HG03045 (cell line): ENCODE results near the gene CLEC2D.
"Not testable (repeated sequence)": the region's sequence is repeated elsewhere in the genome, so short reads cannot be mapped to it uniquely, and the experiment has no call there.

Experiments
- ATAC-seq: cut with Tn5 transposase; IDR thresholded peaks from one replicate; pipeline ENCODE4 v1.9.1; 2021; ENCODE audit warnings: mild to moderate bottlenecking, moderate library complexity; ENCODE audit not compliant: unreplicated experiment

CLEC2D gene, protein sequence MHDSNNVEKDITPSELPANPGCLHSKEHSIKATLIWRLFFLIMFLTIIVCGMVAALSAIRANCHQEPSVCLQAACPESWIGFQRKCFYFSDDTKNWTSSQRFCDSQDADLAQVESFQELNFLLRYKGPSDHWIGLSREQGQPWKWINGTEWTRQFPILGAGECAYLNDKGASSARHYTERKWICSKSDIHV

DNA sequence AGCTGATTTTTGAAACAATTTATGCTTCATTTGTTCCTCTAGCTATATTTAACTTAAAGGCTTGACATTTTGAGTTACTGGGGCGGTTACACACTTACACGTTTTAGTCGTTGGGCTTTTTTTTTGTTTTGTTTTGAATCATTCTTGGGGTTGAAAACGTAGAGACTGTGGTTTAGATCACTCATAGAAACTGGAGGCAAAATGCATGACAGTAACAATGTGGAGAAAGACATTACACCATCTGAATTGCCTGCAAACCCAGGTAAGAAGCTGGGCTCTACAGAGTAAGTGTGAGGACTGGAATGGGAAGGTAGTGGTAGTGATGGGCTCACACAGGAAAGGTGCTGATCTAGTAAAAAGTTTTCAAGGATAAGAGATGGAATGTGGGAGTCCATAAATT, at the start of gene CLEC2D:
TSS of gene CLEC2D (plus strand) at position 180 of the 400 bp plus-strand sequence. CDS start at position 202, 22 bp downstream.
- peak; percentile 45 for ATAC-seq

DNA sequence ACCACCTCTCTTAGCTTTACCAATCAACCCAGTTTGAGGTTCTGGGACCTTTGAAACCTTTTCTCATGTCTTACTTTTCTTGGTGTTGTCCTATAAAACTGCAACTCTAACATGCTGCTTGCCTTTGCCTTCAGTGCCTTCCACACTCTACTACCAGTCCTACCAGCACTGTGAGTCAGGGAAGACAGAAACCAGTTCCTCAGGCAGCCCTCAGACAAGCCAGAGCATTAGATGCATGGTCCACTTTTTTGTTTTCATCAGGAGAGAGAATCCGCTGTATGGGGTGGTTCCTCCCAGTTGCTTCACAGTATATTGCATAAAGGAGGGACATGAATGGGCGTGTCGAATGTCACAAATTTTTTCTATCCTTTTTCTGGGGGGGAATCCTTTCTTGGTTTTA, 44.5 kb upstream of the CLEC2D start:
- ATAC-seq, result no peak

DNA sequence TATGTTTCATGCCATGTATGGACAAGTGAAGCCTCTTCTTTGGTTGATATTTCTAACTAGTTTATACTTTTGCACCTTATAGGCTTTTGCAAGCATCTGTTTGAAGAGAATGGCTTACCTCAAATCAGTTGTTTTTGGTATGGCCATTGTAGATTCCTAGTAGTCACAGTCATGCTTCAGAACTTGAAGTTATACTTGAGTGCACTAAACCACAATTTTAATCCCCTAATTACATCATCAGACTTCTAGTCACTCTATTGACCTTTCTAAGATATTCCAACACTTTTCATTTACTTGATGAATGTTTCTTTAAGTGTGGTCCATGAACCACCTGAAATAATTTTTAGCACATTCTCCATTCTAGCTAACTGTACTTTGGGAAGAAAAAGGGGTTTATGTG, 43.2 kb upstream of the CLEC2D start:
- ATAC-seq, result no peak

DNA sequence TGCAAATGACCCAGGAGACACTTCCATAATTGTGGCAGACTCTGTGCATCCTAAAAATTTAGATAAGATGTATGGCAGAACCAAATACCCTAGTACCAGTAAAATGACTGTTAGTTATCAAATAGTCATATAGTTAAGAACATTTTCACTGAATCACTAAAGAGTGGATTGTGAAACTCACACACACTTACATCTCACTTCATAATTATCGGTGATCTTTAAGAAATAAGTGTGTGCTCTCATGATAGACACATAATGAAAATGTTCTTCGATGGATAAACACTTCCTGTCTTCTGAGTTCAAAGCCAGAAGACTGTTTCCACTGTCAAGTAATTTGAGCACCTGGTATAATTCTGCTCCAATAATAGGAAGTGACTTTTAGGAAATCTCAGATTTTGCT, 42.7 kb upstream of the CLEC2D start:
- ATAC-seq, result no peak

DNA sequence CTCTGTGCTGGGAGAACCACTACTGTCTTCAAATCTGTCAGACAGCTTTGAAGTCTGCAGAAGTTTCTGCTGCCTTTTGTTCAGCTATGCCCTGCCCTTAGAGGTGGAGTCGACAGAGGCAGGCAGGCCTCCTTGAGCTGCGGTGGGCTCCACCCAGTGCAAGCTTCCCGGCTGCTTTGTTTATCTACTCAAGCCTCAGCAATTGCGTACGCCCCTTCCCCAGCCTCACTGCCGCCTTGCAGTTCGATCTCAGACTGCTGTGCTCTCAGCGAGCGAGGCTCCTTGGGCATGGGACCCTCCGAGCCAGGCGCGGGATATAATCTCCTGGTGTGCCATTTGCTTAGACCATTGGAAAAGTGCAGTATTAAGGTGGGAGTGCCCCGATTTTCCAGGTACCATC, 36.7 kb upstream of the CLEC2D start:
- no peak for ATAC-seq

DNA sequence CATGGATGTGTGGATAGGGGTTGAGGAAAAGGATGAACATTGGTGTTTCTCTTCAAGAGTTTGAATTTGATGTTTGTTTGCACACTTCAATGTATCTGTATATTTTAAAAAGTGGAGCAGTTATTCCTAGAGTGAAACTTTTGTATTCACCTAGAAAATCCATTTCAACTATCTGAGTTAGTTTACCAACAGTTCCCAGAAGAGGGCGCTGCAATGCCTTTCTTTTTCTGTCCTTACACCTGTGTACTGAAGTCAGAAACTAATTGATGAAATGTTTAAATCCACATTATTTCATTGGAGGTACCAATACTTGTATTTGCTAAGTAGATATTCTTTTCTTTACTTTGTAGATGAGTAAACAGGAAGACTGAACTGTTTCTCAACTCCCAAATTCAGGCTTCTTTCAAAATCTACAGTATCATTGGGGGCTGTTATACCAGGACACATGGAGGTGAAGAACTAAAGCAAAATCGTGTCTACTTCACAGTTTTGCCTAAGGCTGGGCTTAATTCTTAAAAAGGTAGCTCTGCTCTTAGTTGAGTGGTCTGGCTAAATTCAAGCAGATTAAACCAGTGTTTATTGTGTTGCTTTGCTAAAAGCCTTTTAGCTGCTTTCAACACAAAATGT, 35.2 kb upstream of the CLEC2D start:
- ATAC-seq, result no peak

DNA sequence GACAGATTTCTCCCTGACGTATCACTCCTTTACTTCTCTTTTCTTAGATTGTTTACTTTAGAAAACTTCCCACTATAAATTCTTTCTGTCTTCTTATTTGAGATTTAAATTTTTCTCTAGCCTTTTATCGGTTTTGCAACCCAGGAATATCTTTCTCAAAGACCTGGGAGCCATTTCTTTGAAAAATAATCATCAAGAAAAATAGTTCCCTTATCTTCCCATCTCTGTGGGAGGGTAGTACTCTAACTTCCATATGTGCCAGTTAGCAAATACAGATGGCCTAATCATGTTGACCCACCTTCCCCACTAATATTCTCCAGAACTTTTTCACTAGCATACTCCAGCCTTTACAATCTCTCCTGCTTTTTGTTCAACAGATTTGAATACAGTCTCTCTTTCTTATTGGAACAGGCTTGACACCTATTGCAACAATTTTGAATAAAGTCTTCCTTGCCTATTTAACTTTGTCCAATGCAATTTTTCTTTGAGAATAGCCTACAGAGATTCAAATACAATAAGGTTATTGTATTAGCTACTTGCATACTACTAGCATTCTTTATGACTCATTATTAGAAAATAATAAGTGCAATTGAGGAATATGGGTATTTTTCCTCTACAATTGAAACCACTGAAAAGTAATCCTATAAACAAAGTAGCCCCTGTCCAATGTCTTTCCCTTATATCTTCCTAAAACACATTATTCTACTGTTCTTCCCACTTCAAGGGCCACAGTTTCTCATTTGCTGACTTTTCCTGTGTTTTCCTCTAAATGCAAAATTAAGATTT, 34.4 kb upstream of the CLEC2D start:
- ATAC-seq, result no peak

DNA sequence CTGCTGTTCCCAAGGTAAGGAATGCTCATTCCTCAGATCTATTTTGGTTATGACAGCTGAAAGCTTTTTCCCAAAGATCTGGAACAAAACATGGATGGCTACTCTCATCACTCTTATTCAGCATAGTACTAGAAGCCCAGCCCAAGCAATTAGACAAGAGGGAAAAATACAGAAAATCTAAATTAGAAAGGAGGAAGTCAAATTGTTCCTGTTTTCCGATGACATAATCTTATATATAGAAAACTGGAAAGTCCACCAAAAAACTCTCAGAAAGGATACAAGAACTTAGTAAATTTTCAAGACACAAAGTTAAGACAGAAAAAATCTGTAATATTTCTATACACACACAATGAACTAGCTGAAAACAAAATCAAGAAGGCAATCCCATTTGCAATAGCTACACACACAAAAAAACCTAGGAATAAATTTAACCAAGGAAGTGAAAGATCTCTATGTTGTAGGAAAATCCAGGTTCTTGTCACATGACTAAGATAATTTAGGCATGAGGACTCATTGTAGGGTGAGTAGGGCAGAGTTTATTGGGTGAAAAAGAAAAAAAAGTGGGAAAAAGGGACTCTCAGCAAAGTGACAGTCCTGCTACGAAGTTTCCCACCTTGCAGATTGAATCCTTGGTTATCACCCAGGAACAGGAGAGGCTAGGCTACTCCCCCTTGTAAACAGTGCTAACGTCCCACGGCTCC, 33.2 kb upstream of the CLEC2D start:
- no peak for ATAC-seq

DNA sequence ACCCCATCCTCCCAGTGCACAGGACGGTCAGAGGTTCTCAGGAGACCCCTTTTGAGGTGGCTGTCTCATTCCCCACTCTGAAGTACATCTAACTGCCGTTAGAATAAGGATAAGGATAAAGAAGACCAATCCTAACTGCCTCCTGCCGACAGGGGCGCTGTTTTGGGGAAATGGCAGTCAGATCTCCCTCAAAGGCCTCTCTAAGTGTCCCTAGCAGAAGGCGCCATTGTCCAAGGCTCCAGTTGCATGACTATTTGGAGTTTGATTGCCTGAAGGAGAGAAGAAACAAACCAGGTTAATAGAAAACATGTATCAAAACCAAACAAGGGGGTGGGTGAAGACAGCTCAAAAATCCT, 32.7 kb upstream of the CLEC2D start:
- no peak for ATAC-seq

DNA sequence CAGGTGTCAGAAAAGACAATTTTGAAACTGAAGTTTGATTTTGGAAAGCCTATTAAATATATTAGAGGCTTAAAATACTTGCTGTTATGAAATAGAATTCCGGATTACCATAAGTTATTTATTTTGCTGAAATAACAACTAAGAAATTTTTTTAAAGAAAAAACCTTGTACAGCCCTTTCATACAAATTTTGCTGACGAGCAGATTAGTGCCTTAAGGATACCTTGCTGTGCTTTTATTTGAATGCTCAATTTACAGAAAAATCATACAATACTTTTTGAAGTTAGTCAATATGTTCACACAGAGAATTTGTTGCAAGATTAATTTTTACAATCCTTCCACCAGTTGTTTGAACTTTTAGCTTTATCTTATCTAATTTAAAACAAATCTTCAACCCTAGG, 29.5 kb upstream of the CLEC2D start:
- no peak for ATAC-seq

DNA sequence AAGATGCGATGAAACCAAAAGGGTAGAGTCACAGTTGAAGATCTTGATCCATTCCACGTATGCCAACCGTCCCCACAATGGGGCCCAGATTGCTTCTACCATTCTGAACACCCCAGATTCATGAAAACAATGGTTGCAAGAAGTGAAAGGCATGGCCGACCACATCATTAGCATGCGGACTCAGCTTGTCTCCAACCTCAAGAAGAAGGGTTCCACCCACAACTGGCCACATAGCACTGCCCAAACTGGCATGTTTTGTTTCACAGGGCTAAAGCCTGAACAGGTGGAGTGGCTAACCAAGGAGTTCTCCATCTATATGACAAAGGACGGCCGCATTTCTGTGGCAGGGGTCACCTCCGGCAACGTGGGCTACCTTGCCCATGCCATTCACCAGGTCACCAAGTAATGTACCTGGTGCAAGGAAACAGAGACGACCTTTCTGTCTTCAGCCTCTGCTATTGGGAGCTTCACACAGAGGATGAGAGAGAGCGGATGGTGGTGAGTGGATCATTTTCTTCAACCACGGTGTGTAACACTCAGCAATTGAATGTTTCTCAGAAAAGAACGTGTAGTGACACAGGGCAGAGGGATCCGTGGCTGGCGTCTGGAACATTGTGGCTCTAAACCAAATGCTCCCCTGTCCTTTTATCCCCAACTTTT, 26.8 kb upstream of the CLEC2D start:
- no peak for ATAC-seq

DNA sequence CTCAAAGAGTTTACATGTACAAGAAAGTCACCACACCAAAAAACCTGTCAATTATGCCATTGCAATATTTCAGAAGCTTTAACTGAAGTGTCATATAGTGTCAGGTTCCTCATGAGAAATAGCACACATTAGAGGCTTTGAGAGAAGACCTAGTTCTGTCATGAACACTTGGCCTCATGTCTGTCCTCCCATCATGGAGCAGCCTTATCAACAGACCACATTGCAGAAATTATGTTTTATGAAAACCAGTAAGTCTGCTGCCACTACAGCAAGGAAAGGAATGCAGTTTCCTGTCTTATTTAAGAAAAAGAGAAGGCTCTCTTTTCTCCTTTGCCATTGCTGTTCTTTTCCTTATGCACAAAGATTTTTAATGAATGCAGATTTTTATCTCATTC, 26.2 kb upstream of the CLEC2D start:
- ATAC-seq, result no peak

DNA sequence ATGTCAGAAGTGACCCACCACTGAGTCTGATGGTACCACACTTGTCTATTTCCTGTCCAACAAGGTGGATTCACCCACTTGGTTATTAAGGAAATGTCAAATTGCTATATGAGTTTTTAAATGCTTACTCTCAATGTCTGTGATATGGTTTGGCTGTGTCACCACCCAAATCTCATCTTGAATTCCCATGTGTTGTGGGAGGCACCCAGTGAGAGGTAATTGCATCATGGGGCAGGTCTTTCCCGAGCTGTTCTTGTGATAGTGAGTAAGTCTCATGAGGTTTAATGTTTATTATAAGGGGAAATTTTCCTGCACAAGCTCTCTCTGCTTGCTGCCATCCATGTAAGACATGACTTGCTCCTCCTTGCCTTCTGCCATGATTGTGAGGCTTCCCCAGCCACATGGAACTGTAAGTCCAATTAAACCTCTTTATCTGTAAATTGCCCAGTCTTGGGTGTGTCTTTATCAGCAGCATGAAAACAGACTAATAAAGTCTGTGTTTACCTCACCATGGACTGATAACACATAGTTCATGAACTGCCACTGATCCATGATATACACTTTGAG, 24.4 kb upstream of the CLEC2D start:
- ATAC-seq, result not testable (repeated sequence)

DNA sequence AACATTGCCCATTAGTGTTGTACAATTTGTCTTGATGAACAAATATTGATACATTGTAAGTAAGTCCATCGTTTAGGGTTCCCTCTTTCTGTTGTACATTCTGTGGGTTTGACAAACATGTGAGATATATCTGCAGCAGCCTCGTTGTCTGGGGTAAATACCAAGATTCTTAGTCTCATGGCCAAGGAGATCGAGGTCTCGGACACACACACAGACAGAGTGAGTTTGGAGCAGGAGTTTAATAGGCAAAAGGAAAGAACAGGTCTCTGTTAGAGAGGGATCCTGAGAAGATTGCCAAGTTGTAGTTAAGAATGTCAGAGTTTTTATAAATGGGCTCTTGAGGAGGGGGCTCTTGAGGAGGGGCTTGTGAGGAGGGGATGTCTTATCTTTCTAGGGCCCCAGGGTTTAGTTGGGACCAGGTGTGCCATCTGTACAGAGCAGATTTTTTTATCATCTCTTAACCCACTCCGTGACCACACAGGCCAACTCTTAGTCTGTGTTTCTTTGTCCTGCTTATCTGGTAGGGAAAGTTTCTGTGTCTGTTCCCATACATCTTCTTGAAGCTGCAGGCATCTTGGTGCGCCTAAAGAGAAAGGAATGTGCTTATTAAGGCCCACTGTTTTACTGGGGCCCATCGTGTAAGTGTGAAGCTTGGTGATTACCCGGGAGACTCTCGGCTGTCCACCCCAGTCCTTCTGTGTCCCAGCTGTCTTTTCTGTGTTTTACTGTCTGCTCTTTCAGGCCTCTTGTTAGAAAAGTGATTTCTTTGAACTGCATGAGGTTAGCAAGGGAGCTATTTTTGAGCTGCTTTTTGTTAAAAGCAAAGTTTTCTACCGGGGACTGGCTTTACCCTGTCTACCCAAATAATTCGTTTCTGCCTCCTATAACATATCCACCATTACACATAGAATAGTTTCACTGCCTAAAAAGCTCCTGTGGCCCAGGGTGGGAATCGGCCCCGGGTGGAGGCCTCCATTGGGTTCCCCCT, 22.4 kb upstream of the CLEC2D start:
- ATAC-seq, result no peak

DNA sequence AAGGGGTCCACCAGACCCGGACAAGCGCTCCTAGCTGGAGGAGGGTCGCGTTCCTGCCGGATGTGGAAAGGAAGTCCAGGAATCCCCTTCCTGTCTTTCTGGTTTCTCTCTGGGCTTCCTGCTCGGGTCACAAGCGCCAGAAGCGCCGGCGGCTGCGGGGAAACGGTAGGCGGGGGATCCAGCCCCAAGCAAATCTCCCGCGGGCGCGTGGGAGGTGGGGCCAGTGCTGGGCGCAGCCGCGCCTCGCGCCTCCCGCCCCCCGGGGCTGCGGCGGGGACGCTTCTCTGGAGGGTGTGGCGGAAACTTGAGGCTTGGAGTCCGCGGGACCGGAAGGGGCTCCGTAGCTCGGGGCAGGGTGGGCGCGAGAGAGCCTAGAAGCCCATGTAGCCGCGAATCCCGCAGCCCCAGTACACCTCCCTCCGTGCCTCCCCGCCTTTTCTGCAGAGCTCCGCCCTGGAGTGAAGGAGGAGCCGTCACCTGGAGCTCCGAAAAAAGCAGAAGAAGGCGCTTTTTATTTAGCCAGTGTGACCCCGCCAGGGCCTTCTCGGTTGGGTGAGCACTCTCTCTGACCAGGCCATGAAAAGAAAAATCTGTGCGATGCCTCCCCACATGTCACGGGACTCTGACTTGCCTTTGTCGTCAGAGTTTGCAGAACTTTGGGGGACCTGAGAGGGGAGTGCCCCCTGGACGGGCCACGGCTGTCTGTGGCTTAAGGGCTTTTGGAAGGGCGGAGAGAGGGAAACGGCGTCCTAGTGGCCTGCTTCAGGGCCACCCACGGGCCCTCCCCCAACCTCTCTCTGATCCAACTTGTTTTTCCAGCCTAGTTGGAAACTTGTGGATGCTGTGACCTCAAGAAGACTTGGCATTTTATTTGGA, 21.4 kb upstream of the CLEC2D start:
- peak; percentile 75 for ATAC-seq

DNA sequence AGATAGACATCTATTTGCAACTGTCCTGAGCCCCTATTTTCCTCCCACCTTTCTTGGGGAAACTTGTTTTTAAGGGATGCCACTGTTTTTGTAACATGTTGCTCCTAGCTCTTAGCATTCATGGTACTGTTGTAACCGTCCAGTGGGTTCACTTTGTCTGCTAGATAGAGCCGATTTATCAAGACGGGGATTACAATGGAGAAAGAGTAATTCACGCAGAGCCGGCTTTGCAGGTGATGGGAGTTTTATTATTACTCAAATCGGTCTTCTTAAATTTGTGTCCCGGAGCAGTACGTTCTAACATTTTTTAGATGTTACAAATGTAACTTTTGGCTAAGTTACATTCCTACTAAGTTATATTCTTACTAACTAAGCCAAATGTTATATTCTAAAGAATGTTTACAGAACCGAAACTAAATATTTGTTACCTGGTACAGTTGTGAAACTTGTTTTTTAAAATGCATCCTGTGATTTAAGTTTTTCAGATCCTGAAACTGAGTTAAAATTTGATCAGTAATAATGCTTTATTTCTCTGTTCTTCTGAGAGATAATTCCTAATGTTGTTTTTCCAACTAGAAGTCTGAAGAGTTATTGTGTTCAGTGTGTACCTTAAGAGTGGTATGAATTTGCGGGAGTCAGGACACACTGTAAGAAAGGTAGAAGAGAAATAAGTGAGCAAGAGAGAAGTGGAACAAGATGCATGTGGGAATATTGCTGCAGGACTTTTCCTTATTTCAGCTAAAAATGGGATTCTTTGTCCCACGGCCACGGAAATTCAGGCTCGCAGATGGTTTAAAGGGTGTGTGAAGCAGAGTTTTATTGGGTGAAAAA, 20.6 kb upstream of the CLEC2D start:
- no peak for ATAC-seq

DNA sequence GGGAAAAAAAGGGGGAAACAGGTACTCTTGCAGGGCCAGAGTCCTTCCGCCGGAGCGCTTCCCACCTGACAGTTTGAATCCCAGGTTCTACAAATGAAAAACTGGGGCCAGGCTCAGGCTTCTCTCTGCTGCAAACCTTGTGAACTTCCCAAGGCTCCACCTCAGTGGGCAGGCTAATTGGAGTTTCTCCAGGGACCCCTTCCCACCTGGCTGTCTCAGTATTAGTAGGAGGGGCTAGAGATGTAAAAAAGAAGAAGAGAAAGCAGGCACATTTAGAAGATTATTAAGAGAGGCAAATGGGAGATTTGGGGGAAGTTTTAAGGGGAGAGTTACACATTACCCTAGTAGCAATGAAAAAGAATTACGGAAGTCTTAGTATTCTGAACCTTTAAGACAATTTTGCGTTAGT, 20.0 kb upstream of the CLEC2D start:
- ATAC-seq, result no peak

DNA sequence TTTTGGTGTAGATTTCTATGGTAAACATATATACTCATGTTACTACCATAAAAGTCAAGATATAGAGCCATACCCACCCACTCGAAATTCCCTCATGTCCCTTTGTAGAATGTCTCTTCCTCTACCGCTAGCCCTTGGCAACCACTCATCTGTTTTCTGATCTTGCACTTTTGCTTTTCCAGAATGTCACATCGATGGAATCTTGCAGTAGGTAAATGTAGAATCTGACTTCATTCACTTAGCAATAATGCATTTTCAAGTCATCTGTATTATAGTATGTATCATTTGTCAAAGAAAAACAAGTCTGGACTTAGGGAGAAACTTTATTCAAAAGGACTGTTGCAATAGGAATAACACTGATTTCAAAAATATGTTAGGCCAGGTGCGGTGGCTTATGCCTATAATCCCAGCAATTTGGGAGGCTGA, 19.3 kb upstream of the CLEC2D start:
- no peak for ATAC-seq
